Right cardiac atrium (tissue), 5 donors: ENCODE data around the gene WBP1. TPM values are rescaled to one million over a fixed set of nuclear protein-coding genes. Genes with fewer than 3 reads are reported as not detected.

Source experiments
- polyA plus RNA-seq: library from polyadenylated mRNA; stranded (reverse); fragments of 200-250 nt; gene quantifications from one replicate; pipeline ENCODE4 v1.2.3, GENCODE V29; 2013
- total RNA-seq, 4 donors: library from RNA; stranded (reverse); fragmentation: NEBNext Ultra II Directional; extraction: Animal tissue kit (Norgen Biotek cat#: 25700); gene quantifications; one replicate each; pipeline ENCODE4 v1.2.1, GENCODE V29; 2021
- donor health status: healthy with polysubstance abuse.
- donor health status: DM: no; HTN: yes; CAD: no.
- donor health status: DM: no; HTN: no; CAD: no.
- donor health status: DM: no; HTN: yes; CAD: no; lungs with severe emphysema.
- donor health status: DM: yes; HTN: yes; CAD: no.

The WBP1 gene
- total and polyA plus RNA-seq, 5 donors, result 48.9 to 63.1 (median 56.8) TPM

Other genes with a start within 250 kb of the WBP1 start
- gene SLC4A5, start 115.0 kb upstream of the WBP1 start, total RNA-seq, result 1 to 10 TPM in 3 of 4 donors, under 1 TPM in 1; 0.29 to 2.8 (median 1.1) TPM
- gene SLC4A5, start 115.0 kb upstream of the WBP1 start, polyA plus RNA-seq, result 0.79 TPM
- 100 to 1,000 TPM; 102 to 131 (median 125) TPM for gene DCTN1, start 78.1 kb upstream of the WBP1 start, total RNA-seq
- gene DCTN1, start 78.1 kb upstream of the WBP1 start, polyA plus RNA-seq, result 71.7 TPM
- 1 to 10 TPM in 3 of 4 donors, under 1 TPM in 1; 0.88 to 1.6 (median 1.1) TPM for gene C2orf81, start 36.8 kb upstream of the WBP1 start, total RNA-seq
- 1.00 TPM for gene C2orf81, start 36.8 kb upstream of the WBP1 start, polyA plus RNA-seq
- gene WDR54, start 36.7 kb upstream of the WBP1 start, total RNA-seq, result 1 to 10 TPM; 3.4 to 4.5 (median 3.5) TPM
- gene WDR54, start 36.7 kb upstream of the WBP1 start, polyA plus RNA-seq, result 3.4 TPM
- 10 to 100 TPM; 21.5 to 27.9 (median 25.9) TPM for gene RTKN, start 16.5 kb upstream of the WBP1 start, total RNA-seq
- gene RTKN, start 16.5 kb upstream of the WBP1 start, polyA plus RNA-seq, result 16.2 TPM
- 10 to 100 TPM; 19.2 to 22.9 (median 20.7) TPM for gene INO80B, start 3.4 kb upstream of the WBP1 start, total RNA-seq
- gene INO80B, start 3.4 kb upstream of the WBP1 start, polyA plus RNA-seq, result 16.8 TPM
- gene MOGS, start 6.9 kb downstream of the WBP1 start, total RNA-seq, result 10 to 100 TPM; 23.4 to 25.1 (median 24.5) TPM
- gene MOGS, start 6.9 kb downstream of the WBP1 start, polyA plus RNA-seq, result 19.9 TPM
- 100 to 1,000 TPM; 116 to 157 (median 131) TPM for gene MRPL53, start 14.2 kb downstream of the WBP1 start, total RNA-seq
- gene MRPL53, start 14.2 kb downstream of the WBP1 start, polyA plus RNA-seq, result 107 TPM
- gene CCDC142, start 24.6 kb downstream of the WBP1 start, total RNA-seq, result 10 to 100 TPM in 2 of 4 donors, 1 to 10 TPM in 2; 7.5 to 11.1 (median 9.4) TPM
- gene CCDC142, start 24.6 kb downstream of the WBP1 start, polyA plus RNA-seq, result 5.5 TPM
- 10 to 100 TPM; 11.3 to 12.3 (median 11.8) TPM for gene TTC31, start 24.6 kb downstream of the WBP1 start, total RNA-seq
- gene TTC31, start 24.6 kb downstream of the WBP1 start, polyA plus RNA-seq, result 11.4 TPM
- 1 to 10 TPM in 1 of 4 donors, under 1 TPM in 3; 0.51 to 1.2 (median 0.85) TPM for gene LBX2, start 41.2 kb downstream of the WBP1 start, total RNA-seq
- gene LBX2, start 41.2 kb downstream of the WBP1 start, polyA plus RNA-seq, result 0.52 TPM
- gene PCGF1, start 49.3 kb downstream of the WBP1 start, total RNA-seq, result 10 to 100 TPM; 20.5 to 38.7 (median 25.6) TPM
- 20.9 TPM for gene PCGF1, start 49.3 kb downstream of the WBP1 start, polyA plus RNA-seq
- gene TLX2, start 56.0 kb downstream of the WBP1 start, total RNA-seq, result not detected
- 0.05 TPM for gene TLX2, start 56.0 kb downstream of the WBP1 start, polyA plus RNA-seq
- not detected for gene DQX1, start 67.8 kb downstream of the WBP1 start, total RNA-seq
- not detected for gene DQX1, start 67.8 kb downstream of the WBP1 start, polyA plus RNA-seq
- 10 to 100 TPM; 52.3 to 69.6 (median 63.3) TPM for gene AUP1, start 71.3 kb downstream of the WBP1 start, total RNA-seq
- gene AUP1, start 71.3 kb downstream of the WBP1 start, polyA plus RNA-seq, result 75.3 TPM
- gene HTRA2, start 71.5 kb downstream of the WBP1 start, total RNA-seq, result 10 to 100 TPM; 26.3 to 31.2 (median 28.9) TPM
- 27.8 TPM for gene HTRA2, start 71.5 kb downstream of the WBP1 start, polyA plus RNA-seq
- 1 to 10 TPM; 4.3 to 8.3 (median 6.7) TPM for gene LOXL3, start 95.5 kb downstream of the WBP1 start, total RNA-seq
- gene LOXL3, start 95.5 kb downstream of the WBP1 start, polyA plus RNA-seq, result 2.4 TPM
- gene DOK1, start 96.3 kb downstream of the WBP1 start, total RNA-seq, result 1 to 10 TPM; 7.1 to 8.6 (median 7.5) TPM
- 3.7 TPM for gene DOK1, start 96.3 kb downstream of the WBP1 start, polyA plus RNA-seq
- gene M1AP, start 189.9 kb downstream of the WBP1 start, total RNA-seq, result 1 to 10 TPM in 1 of 4 donors, under 1 TPM in 2, not detected in 1; 0.14 to 1.1 (median 0.47) TPM
- 0.07 TPM for gene M1AP, start 189.9 kb downstream of the WBP1 start, polyA plus RNA-seq
- 1 to 10 TPM; 3.7 to 5.3 (median 4.2) TPM for gene SEMA4F, start 195.8 kb downstream of the WBP1 start, total RNA-seq
- 1.7 TPM for gene SEMA4F, start 195.8 kb downstream of the WBP1 start, polyA plus RNA-seq